ENCODE results near the gene SBF1.

GRCh38 chr22:50445880-50446707, 28.7 kb downstream of the SBF1 start:
- TF ChIP-seq CTCF (IDR thresholded peaks at IDR 0.05) (no peak), POLR2A (IDR thresholded peaks at IDR 0.05) (no peak)

All from vagina (tissue), 2 donors.